Mesenchymal stem cell (in vitro differentiated cells and primary cell): ENCODE measurements around the gene HEG1.

Source experiments
- DNase-seq: peaks from one replicate; pipeline ENCODE4 v3.0.0-alpha.2; 2013
- H2AFZ ChIP-seq: one replicate; pipeline ENCODE4 v1.6.1; 2013; ENCODE audit warnings: low read depth, mild to moderate bottlenecking, control low read depth, inconsistent platforms, low read length, moderate library complexity
- H2AK5ac ChIP-seq: 2 replicates; pipeline ENCODE4 v1.6.1; 2013; ENCODE audit warnings: low read length, moderate library complexity, mild to moderate bottlenecking, inconsistent platforms; ENCODE audit not compliant: severe bottlenecking
- H2BK120ac ChIP-seq: one replicate; pipeline ENCODE4 v1.6.1; 2013; ENCODE audit warnings: low read depth, mild to moderate bottlenecking, inconsistent platforms, low read length, moderate library complexity
- H2BK12ac ChIP-seq, 2 experiments: one replicate each; pipeline ENCODE4 v1.6.1; 2013; ENCODE audit warnings: inconsistent platforms in 2 of 2, low read length in 2 of 2, mild to moderate bottlenecking in 2 of 2, moderate library complexity in 2 of 2, control low read depth in 1 of 2
- H2BK15ac ChIP-seq: one replicate; pipeline ENCODE4 v1.6.1; 2013; ENCODE audit warnings: mild to moderate bottlenecking, low read depth, inconsistent platforms; ENCODE audit not compliant: poor library complexity, severe bottlenecking
- H2BK5ac ChIP-seq: 2 replicates; pipeline ENCODE4 v1.6.1; 2013; ENCODE audit warnings: low read depth, mild to moderate bottlenecking, low read length, control low read depth, inconsistent platforms; ENCODE audit not compliant: poor library complexity, severe bottlenecking
- H3K14ac ChIP-seq, 2 experiments: one replicate each; pipeline ENCODE4 v1.6.1; 2013; ENCODE audit warnings: inconsistent platforms in 2 of 2, low read length in 2 of 2, control low read depth in 1 of 2, mild to moderate bottlenecking in 1 of 2, moderate library complexity in 1 of 2
- H3K18ac ChIP-seq, 2 experiments: one replicate each; pipeline ENCODE4 v1.6.1; 2013; ENCODE audit warnings: inconsistent platforms in 2 of 2, low read length in 2 of 2, control low read depth in 1 of 2, low read depth in 1 of 2, mild to moderate bottlenecking in 1 of 2
- H3K23ac ChIP-seq, 2 experiments: one replicate each; pipeline ENCODE4 v1.6.1; 2013; ENCODE audit warnings: inconsistent platforms in 2 of 2, low read length in 2 of 2, mild to moderate bottlenecking in 2 of 2, moderate library complexity in 2 of 2, control low read depth in 1 of 2
- H3K27ac ChIP-seq: 2 replicates; pipeline ENCODE4 v1.5.1; 2013; ENCODE audit warnings: mild to moderate bottlenecking, moderate library complexity, low read length, control low read depth, inconsistent platforms; ENCODE audit not compliant: poor library complexity, severe bottlenecking
- H3K27me3 ChIP-seq, 2 experiments: 2 replicates each; pipeline versions ENCODE4 v1.6.1 to v1.7.0; 2013; ENCODE audit warnings: low read length in 2 of 2, mild to moderate bottlenecking in 2 of 2, moderate library complexity in 2 of 2, control low read depth in 1 of 2, inconsistent platforms in 1 of 2; ENCODE audit not compliant: control insufficient read depth in 1 of 2, insufficient read depth in 1 of 2
- H3K36me3 ChIP-seq, 2 experiments: 2 replicates each; pipeline versions ENCODE4 v1.6.1 to v1.7.0; 2013; ENCODE audit warnings: low read length in 2 of 2, control low read depth in 1 of 2, inconsistent platforms in 1 of 2, low read depth in 1 of 2, mild to moderate bottlenecking in 1 of 2; ENCODE audit not compliant: insufficient read depth in 2 of 2, control insufficient read depth in 1 of 2
- H3K4ac ChIP-seq, 2 experiments: one replicate each; pipeline ENCODE4 v1.6.1; 2013; ENCODE audit warnings: inconsistent platforms in 2 of 2, low read length in 2 of 2, mild to moderate bottlenecking in 2 of 2, moderate library complexity in 2 of 2, control low read depth in 1 of 2, low read depth in 1 of 2
- H3K4me1 ChIP-seq: 2 replicates; pipeline ENCODE4 v1.6.1; 2013; ENCODE audit warnings: low read depth, low read length, control low read depth; ENCODE audit not compliant: control insufficient read depth, insufficient read depth
- H3K4me2 ChIP-seq: 2 replicates; pipeline ENCODE4 v1.6.1; 2013; ENCODE audit warnings: low read length, mild to moderate bottlenecking, inconsistent platforms; ENCODE audit not compliant: poor library complexity, severe bottlenecking
- H3K4me3 ChIP-seq, 2 experiments: 2 replicates each; pipeline versions ENCODE4 v1.5.1 to v1.7.0; 2013; ENCODE audit warnings: low read length in 2 of 2, mild to moderate bottlenecking in 2 of 2, control low read depth in 1 of 2, low read depth in 1 of 2; ENCODE audit not compliant: insufficient read depth in 1 of 2
- H3K79me1 ChIP-seq: replicated peaks from 2 replicates; pipeline ENCODE4 v1.6.1; 2013; ENCODE audit warnings: mild to moderate bottlenecking, control low read depth, low read length, inconsistent platforms; ENCODE audit not compliant: poor library complexity, severe bottlenecking
- H3K9ac ChIP-seq: 2 replicates; pipeline ENCODE4 v1.7.0; 2013; ENCODE audit warnings: mild to moderate bottlenecking, low read length, moderate library complexity
- H3K9me3 ChIP-seq: 2 replicates; pipeline ENCODE4 v1.7.0; 2013; ENCODE audit warnings: mild to moderate bottlenecking, low read length; ENCODE audit not compliant: control insufficient read depth
- H4K8ac ChIP-seq: one replicate; pipeline ENCODE4 v1.6.1; 2013; ENCODE audit warnings: inconsistent platforms, mild to moderate bottlenecking, low read length, moderate library complexity
- H4K91ac ChIP-seq: one replicate; pipeline ENCODE4 v1.6.1; 2013; ENCODE audit warnings: mild to moderate bottlenecking, low read length, inconsistent platforms
- WGBS: methylation state at CpG from one replicate; pipeline ENCODE4 v1.1.7; 2013; ENCODE audit warnings: mixed read lengths; 5-methylcytosine and 5-hydroxymethylcytosine counted together

HEG1 gene

DNA sequence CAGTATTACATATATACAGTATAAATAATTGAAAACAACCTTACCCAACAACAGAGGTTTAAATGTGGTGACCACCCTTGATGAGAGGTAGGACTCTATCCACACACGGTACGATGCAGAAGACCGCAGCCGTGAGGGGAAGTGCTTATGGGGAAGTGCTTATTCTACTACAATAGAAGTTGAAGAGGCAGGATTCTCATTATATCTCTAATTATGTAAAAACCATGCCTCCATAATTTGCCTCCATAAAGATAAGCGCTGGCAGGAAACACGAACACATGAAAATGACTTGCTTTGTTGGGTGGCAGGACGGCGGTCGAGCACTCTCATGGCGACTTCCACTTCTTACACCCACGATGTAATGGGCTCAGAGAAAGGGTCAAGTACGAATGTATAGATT is 114.0 kb downstream of the HEG1 start:
- no peak overlapping the region for H2BK120ac ChIP-seq
- no peak overlapping the region for H2AK5ac ChIP-seq
- H3K4me1 ChIP-seq, result no peaks in the 10 kb centered on the region
- H3K14ac ChIP-seq, result no peak overlapping the region
- no peak overlapping the region for H4K8ac ChIP-seq
- no peak overlapping the region for H3K23ac ChIP-seq
- H3K36me3 ChIP-seq, result no peaks in the 10 kb centered on the region
- H3K9ac ChIP-seq, result no peak overlapping the region
- 96% methylated on average over 7 of the region's 12 CpGs for WGBS
- no peaks in the 10 kb centered on the region for H3K79me1 ChIP-seq
- no peak overlapping the region for H3K4me3 ChIP-seq
- no peak overlapping the region for H2BK12ac ChIP-seq
- no peak overlapping the region for H3K4ac ChIP-seq
- DNase-seq, result no peak
- no peak overlapping the region for H3K18ac ChIP-seq
- no peak overlapping the region for H4K91ac ChIP-seq
- no peak overlapping the region for H3K4me2 ChIP-seq
- H2BK5ac ChIP-seq, result no peak overlapping the region
- H2BK15ac ChIP-seq, result no peak overlapping the region
- no peaks in the 10 kb centered on the region for H3K27me3 ChIP-seq
- no peak overlapping the region for H3K27ac ChIP-seq
- no peak overlapping the region for H2AFZ ChIP-seq
- H3K9me3 ChIP-seq, result no peaks in the 10 kb centered on the region

DNA sequence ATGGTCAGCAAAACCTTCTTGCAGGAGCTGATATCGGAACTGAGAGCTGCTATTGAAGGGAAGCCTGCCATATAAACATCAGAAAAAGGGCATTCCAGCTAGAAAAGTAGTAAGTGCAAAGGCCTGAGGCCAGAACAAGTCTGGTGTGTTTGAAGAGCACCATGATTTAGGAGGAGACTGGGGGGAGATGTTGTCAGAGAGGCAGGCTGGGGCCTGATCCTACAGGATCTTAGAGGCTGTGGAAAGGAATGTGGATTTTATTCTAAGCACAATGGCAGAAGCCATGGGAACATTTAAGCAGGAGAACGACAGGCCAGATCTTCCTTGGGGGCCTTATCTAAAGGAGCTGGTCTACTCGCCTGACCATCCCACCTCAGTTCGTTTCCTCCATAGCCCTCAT is 116.1 kb downstream of the HEG1 start:
- DNase-seq, result no peak

DNA sequence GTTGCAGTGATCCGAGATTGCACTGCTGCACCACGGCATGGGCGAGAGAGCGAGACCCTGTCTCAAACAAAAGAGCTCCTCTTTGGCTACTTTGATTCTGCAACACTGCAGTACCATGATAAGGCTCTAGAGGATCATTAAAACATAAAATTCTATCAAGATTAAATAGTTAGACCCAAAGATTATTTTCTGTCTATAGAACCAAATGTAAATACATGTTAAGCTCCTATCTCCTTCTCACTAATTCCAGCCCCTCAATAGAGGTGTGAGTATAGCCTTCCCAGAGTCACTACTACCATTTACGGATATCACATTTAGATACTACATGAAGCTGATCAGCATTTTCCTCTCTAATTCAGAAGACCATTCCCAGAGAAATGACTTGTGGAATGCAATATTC is 116.9 kb downstream of the HEG1 start:
- Histone ChIP-seq H2BK12ac (no peak overlapping the region), H2AK5ac (no peak overlapping the region), H2BK15ac (no peak overlapping the region), H3K27me3 (no peaks in the 10 kb centered on the region), H3K9ac (no peak overlapping the region), H3K4me2 (no peak overlapping the region), H3K27ac (no peak overlapping the region), H3K4ac (no peak overlapping the region), H2BK5ac (no peak overlapping the region), H3K79me1 (no peaks in the 10 kb centered on the region), H3K9me3 (no peaks in the 10 kb centered on the region), H3K4me3 (no peak overlapping the region), H4K91ac (no peak overlapping the region), H2BK120ac (no peak overlapping the region), H4K8ac (no peak overlapping the region), H3K14ac (no peak overlapping the region), H3K4me1 (no peaks in the 10 kb centered on the region), H3K36me3 (no peaks in the 10 kb centered on the region), H2AFZ (no peak overlapping the region), H3K23ac (no peak overlapping the region), H3K18ac (no peak overlapping the region)
- 97% methylated on average over 3 of the region's 5 CpGs for WGBS
- no peak for DNase-seq

More for the DNA sequence above, 116.1 kb downstream of the HEG1 start:
- Histone ChIP-seq H2AK5ac (no peak overlapping the region), H4K91ac (no peak overlapping the region), H3K4me2 (no peak overlapping the region), H3K18ac (no peak overlapping the region), H3K27ac (no peak overlapping the region), H2BK12ac (no peak overlapping the region), H3K27me3 (no peaks in the 10 kb centered on the region), H3K4me3 (no peak overlapping the region), H3K4ac (no peak overlapping the region), H3K23ac (no peak overlapping the region), H2BK15ac (no peak overlapping the region), H2BK120ac (no peak overlapping the region), H3K36me3 (no peaks in the 10 kb centered on the region), H3K9me3 (no peaks in the 10 kb centered on the region), H2BK5ac (no peak overlapping the region), H2AFZ (no peak overlapping the region), H3K14ac (no peak overlapping the region), H3K9ac (no peak overlapping the region), H3K4me1 (no peaks in the 10 kb centered on the region), H4K8ac (no peak overlapping the region), H3K79me1 (no peaks in the 10 kb centered on the region)
- WGBS, result 85% methylated on average over 4 of the region's 4 CpGs

GRCh38 chr3:124937049-124937448 is 118.7 kb downstream of the HEG1 start:
- no peaks in the 10 kb centered on the region for H3K4me1 ChIP-seq
- no peaks in the 10 kb centered on the region for H3K9me3 ChIP-seq
- no peak overlapping the region for H3K27ac ChIP-seq
- no peak overlapping the region for H3K14ac ChIP-seq
- no peak overlapping the region for H3K18ac ChIP-seq
- no peaks in the 10 kb centered on the region for H3K36me3 ChIP-seq
- H2BK15ac ChIP-seq, result no peak overlapping the region
- H4K91ac ChIP-seq, result no peak overlapping the region
- H2BK5ac ChIP-seq, result no peak overlapping the region
- no peak for DNase-seq
- no peak overlapping the region for H3K9ac ChIP-seq
- no peak overlapping the region for H2BK120ac ChIP-seq
- H3K79me1 ChIP-seq, result no peaks in the 10 kb centered on the region
- H3K23ac ChIP-seq, result no peak overlapping the region
- no peak overlapping the region for H3K4me3 ChIP-seq
- no CpG with 5 or more reads among the region's 3 CpGs for WGBS
- no peak overlapping the region for H3K4me2 ChIP-seq
- H3K4ac ChIP-seq, result no peak overlapping the region
- H3K27me3 ChIP-seq, result peaks cover 0 to 7% of the 10 kb centered on the region in 2 experiments
- H4K8ac ChIP-seq, result no peak overlapping the region
- H2BK12ac ChIP-seq, result no peak overlapping the region
- H2AK5ac ChIP-seq, result no peak overlapping the region
- no peak overlapping the region for H2AFZ ChIP-seq
